Loucy (cell line): ENCODE measurements around the gene ERAP2.
A peak's percentile ranks its signal among the peaks of the same experiment; 100 is the strongest.

Source experiments
- H2AFZ ChIP-seq: fragments of 200-600 bp; sonication (generic); 2 replicates; pipeline ENCODE4 v1.6.0; 2016; ENCODE audit warnings: antibody characterized with exemption, mild to moderate bottlenecking, low read length, moderate library complexity
- H3F3A ChIP-seq: fragments of 200-600 bp; 2 replicates; pipeline ENCODE4 v1.6.0; 2016; ENCODE audit warnings: antibody characterized with exemption, low read depth, mild to moderate bottlenecking
- H3K27me3 ChIP-seq: fragments of 200-600 bp; sonication (generic); 2 replicates; pipeline ENCODE4 v1.6.1; 2014; ENCODE audit warnings: low read length, mild to moderate bottlenecking; ENCODE audit not compliant: insufficient read depth, poor library complexity, severe bottlenecking
- H3K36me3 ChIP-seq: fragments of 200-600 bp; sonication (generic); 2 replicates; pipeline ENCODE4 v1.6.1; 2016; ENCODE audit warnings: low read length; ENCODE audit not compliant: insufficient read depth
- H3K4me1 ChIP-seq: fragments of 200-600 bp; sonication (generic); 2 replicates; pipeline ENCODE4 v1.5.1; 2014; ENCODE audit warnings: low read length, mild to moderate bottlenecking; ENCODE audit not compliant: insufficient read depth, poor library complexity, severe bottlenecking
- H3K4me2 ChIP-seq: fragments of 200-600 bp; sonication (generic); 2 replicates; pipeline ENCODE4 v1.6.0; 2014; ENCODE audit warnings: antibody characterized with exemption, low read length, low read depth, mild to moderate bottlenecking; ENCODE audit not compliant: poor library complexity, severe bottlenecking
- H3K4me3 ChIP-seq: fragments of 200-600 bp; sonication (generic); 2 replicates; pipeline ENCODE4 v1.5.1; 2014; ENCODE audit warnings: low read length, mild to moderate bottlenecking, mixed read lengths; ENCODE audit not compliant: poor library complexity, severe bottlenecking
- H3K79me2 ChIP-seq: fragments of 200-600 bp; sonication (generic); 2 replicates; pipeline ENCODE4 v1.6.1; 2014; ENCODE audit warnings: low read length; ENCODE audit not compliant: insufficient read depth
- H3K9ac ChIP-seq: fragments of 200-600 bp; sonication (generic); 2 replicates; pipeline ENCODE4 v1.6.0; 2014; ENCODE audit warnings: mild to moderate bottlenecking, low read depth, low read length, moderate library complexity; ENCODE audit not compliant: poor library complexity, severe bottlenecking
- H3K9me2 ChIP-seq: fragments of 200-600 bp; sonication (generic); replicated peaks from 2 replicates; pipeline ENCODE4 v1.6.1; 2016; ENCODE audit warnings: low read depth, low read length, mixed read lengths
- H3K9me3 ChIP-seq: fragments of 200-600 bp; sonication (generic); 2 replicates; pipeline ENCODE4 v1.6.1; 2014; ENCODE audit warnings: mild to moderate bottlenecking, antibody characterized with exemption, low read length, low read depth; ENCODE audit not compliant: insufficient read depth
- H4K20me1 ChIP-seq: fragments of 200-600 bp; sonication (generic); 2 replicates; pipeline ENCODE4 v1.6.0; 2014; ENCODE audit warnings: antibody characterized with exemption, low read length, mild to moderate bottlenecking; ENCODE audit not compliant: insufficient read depth, poor library complexity, severe bottlenecking
- CTCF ChIP-seq: fragments of 200-600 bp; sonication (generic); conservative IDR thresholded peaks from 2 replicates; pipeline ENCODE4 v1.5.1; 2014; ENCODE audit warnings: mild to moderate bottlenecking, antibody characterized with exemption, low read length
- EZH2phosphoT487 ChIP-seq: fragments of 200-600 bp; IDR thresholded peaks from 2 replicates; pipeline ENCODE4 v1.6.1; 2018; ENCODE audit warnings: antibody characterized with exemption, mild to moderate bottlenecking, moderate library complexity, borderline replicate concordance

ERAP2 gene

GRCh38 chr5:96958977-96959376 is 82.7 kb downstream of the ERAP2 start:
- no peak overlapping the region for H3K4me3 ChIP-seq
- H3K27me3 ChIP-seq, result no peaks in the 10 kb centered on the region
- no peaks in the 10 kb centered on the region for H3K9me2 ChIP-seq
- no peak overlapping the region for H2AFZ ChIP-seq
- H3K79me2 ChIP-seq, result peaks cover 91% of the 10 kb centered on the region
- H3K9ac ChIP-seq, result no peak overlapping the region
- peaks cover 11% of the 10 kb centered on the region for H4K20me1 ChIP-seq
- no peak for TF ChIP-seq EZH2phosphoT487
- no peak for TF ChIP-seq CTCF
- no peak overlapping the region for H3K4me2 ChIP-seq
- H3K4me1 ChIP-seq, result peaks cover 75% of the 10 kb centered on the region
- no peaks in the 10 kb centered on the region for H3K9me3 ChIP-seq
- H3F3A ChIP-seq, result peaks cover 14% of the 10 kb centered on the region; the same call in 1 of the 2 replicates
- peaks cover 7% of the 10 kb centered on the region; the same call in 1 of the 2 replicates for H3K36me3 ChIP-seq

- Histone ChIP-seq H4K20me1 (peaks cover 15% of the 10 kb centered on the region), H3K9me2 (no peaks in the 10 kb centered on the region), H3K9me3 (no peaks in the 10 kb centered on the region), H2AFZ (no peak overlapping the region), H3K27me3 (no peaks in the 10 kb centered on the region), H3K4me2 (peak overlapping the region; percentile 85), H3K4me1 (peaks cover 89% of the 10 kb centered on the region), H3K9ac (peak overlapping the region; percentile 75), H3K36me3 (peaks cover 7% of the 10 kb centered on the region; the same call in 1 of the 2 replicates), H3K79me2 (peaks cover 95% of the 10 kb centered on the region), H3K4me3 (peak overlapping the region; percentile 69), H3F3A (peaks cover 14% of the 10 kb centered on the region; the same call in 1 of the 2 replicates)
- TF ChIP-seq EZH2phosphoT487 (no peak), CTCF (no peak)
These were observed 84.8 kb downstream of the ERAP2 start for GRCh38 chr5:96961053-96961452.

- Histone ChIP-seq H2AFZ (no peak overlapping the region), H3K4me3 (peak overlapping the region; percentile 69), H3F3A (peaks cover 14% of the 10 kb centered on the region; the same call in 1 of the 2 replicates), H3K36me3 (peaks cover 2% of the 10 kb centered on the region; the same call in 1 of the 2 replicates), H3K9me2 (no peaks in the 10 kb centered on the region), H3K9me3 (no peaks in the 10 kb centered on the region), H3K4me1 (peaks cover 74% of the 10 kb centered on the region), H3K9ac (peak overlapping the region; percentile 75), H4K20me1 (peaks cover 9% of the 10 kb centered on the region), H3K27me3 (no peaks in the 10 kb centered on the region), H3K79me2 (peaks cover 95% of the 10 kb centered on the region), H3K4me2 (peak overlapping the region; percentile 85)
- TF ChIP-seq CTCF (no peak), EZH2phosphoT487 (no peak)
These were observed 86.3 kb downstream of the ERAP2 start for GRCh38 chr5:96962540-96962991.
